ENCODE results near the gene CERCAM.

The CERCAM gene

GRCh38 chr9:128479262-128479661 lies 58.6 kb downstream of the CERCAM start:
- Histone ChIP-seq H3K4me3 (ENCODE audit: low read depth, low read length) (no peak overlapping the region), H3K4me2 (ENCODE audit: low read length) (no peak overlapping the region), H3K9ac (no peak overlapping the region), H3K4me1 (no peaks in the 10 kb centered on the region), H3K27me3 (ENCODE audit: control insufficient read depth, insufficient read depth, low read length) (no peaks in the 10 kb centered on the region), H2AFZ (no peak overlapping the region), H3K36me3 (ENCODE audit: control insufficient read depth, insufficient read depth, low read length) (no peaks in the 10 kb centered on the region), H3K27ac (no peak overlapping the region), H3K79me2 (no peaks in the 10 kb centered on the region), H3K9me3 (ENCODE audit: control insufficient read depth, low read length) (no peaks in the 10 kb centered on the region)
- no peak for TF ChIP-seq CTCF (IDR thresholded peaks at IDR 0.05)

GRCh38 chr9:128481561-128481960 lies 60.9 kb downstream of the CERCAM start:
- no peak overlapping the region for H3K4me2 ChIP-seq (ENCODE audit: low read length)
- H3K27ac ChIP-seq, result no peak overlapping the region
- H2AFZ ChIP-seq, result no peak overlapping the region
- no peak for TF ChIP-seq CTCF (IDR thresholded peaks at IDR 0.05)
- no peaks in the 10 kb centered on the region for H3K4me1 ChIP-seq
- H3K4me3 ChIP-seq (ENCODE audit: low read depth, low read length), result no peak overlapping the region
- no peaks in the 10 kb centered on the region for H3K27me3 ChIP-seq (ENCODE audit: control insufficient read depth, insufficient read depth, low read length)
- no peaks in the 10 kb centered on the region for H3K9me3 ChIP-seq (ENCODE audit: control insufficient read depth, low read length)
- H3K79me2 ChIP-seq, result no peaks in the 10 kb centered on the region
- no peaks in the 10 kb centered on the region for H3K36me3 ChIP-seq (ENCODE audit: control insufficient read depth, insufficient read depth, low read length)
- H3K9ac ChIP-seq, result no peak overlapping the region

GRCh38 chr9:128482186-128482585 lies 61.5 kb downstream of the CERCAM start:
- Histone ChIP-seq H3K79me2 (no peaks in the 10 kb centered on the region), H3K4me1 (no peaks in the 10 kb centered on the region), H2AFZ (no peak overlapping the region), H3K27ac (no peak overlapping the region), H3K9ac (no peak overlapping the region), H3K4me2 (ENCODE audit: low read length) (no peak overlapping the region), H3K9me3 (ENCODE audit: control insufficient read depth, low read length) (no peaks in the 10 kb centered on the region), H3K36me3 (ENCODE audit: control insufficient read depth, insufficient read depth, low read length) (no peaks in the 10 kb centered on the region), H3K4me3 (ENCODE audit: low read depth, low read length) (no peak overlapping the region), H3K27me3 (ENCODE audit: control insufficient read depth, insufficient read depth, low read length) (no peaks in the 10 kb centered on the region)
- TF ChIP-seq CTCF (IDR thresholded peaks at IDR 0.05), result no peak

- H3K4me1 ChIP-seq, result no peaks in the 10 kb centered on the region
- no peak overlapping the region for H3K9ac ChIP-seq
- H3K27me3 ChIP-seq (ENCODE audit: control insufficient read depth, insufficient read depth, low read length), result no peaks in the 10 kb centered on the region
- no peak overlapping the region for H2AFZ ChIP-seq
- no peaks in the 10 kb centered on the region for H3K36me3 ChIP-seq (ENCODE audit: control insufficient read depth, insufficient read depth, low read length)
- no peak overlapping the region for H3K4me2 ChIP-seq (ENCODE audit: low read length)
- H3K9me3 ChIP-seq (ENCODE audit: control insufficient read depth, low read length), result no peaks in the 10 kb centered on the region
- H3K79me2 ChIP-seq, result no peaks in the 10 kb centered on the region
- no peak for TF ChIP-seq CTCF (IDR thresholded peaks at IDR 0.05)
- H3K4me3 ChIP-seq (ENCODE audit: low read depth, low read length), result no peak overlapping the region
- no peak overlapping the region for H3K27ac ChIP-seq
These were observed 64.2 kb downstream of the CERCAM start for GRCh38 chr9:128484686-128485413.

GRCh38 chr9:128485414-128485855 lies 64.8 kb downstream of the CERCAM start:
- no peak overlapping the region for H3K27ac ChIP-seq
- no peak overlapping the region for H3K4me3 ChIP-seq (ENCODE audit: low read depth, low read length)
- no peak overlapping the region for H3K4me2 ChIP-seq (ENCODE audit: low read length)
- TF ChIP-seq CTCF (IDR thresholded peaks at IDR 0.05), result no peak
- no peaks in the 10 kb centered on the region for H3K27me3 ChIP-seq (ENCODE audit: control insufficient read depth, insufficient read depth, low read length)
- H3K79me2 ChIP-seq, result no peaks in the 10 kb centered on the region
- H3K36me3 ChIP-seq (ENCODE audit: control insufficient read depth, insufficient read depth, low read length), result no peaks in the 10 kb centered on the region
- H3K4me1 ChIP-seq, result no peaks in the 10 kb centered on the region
- no peak overlapping the region for H2AFZ ChIP-seq
- no peak overlapping the region for H3K9ac ChIP-seq
- H3K9me3 ChIP-seq (ENCODE audit: control insufficient read depth, low read length), result no peaks in the 10 kb centered on the region
